GM23338 (cell line): ENCODE measurements around the gene NLRC5. TPM values are rescaled to one million over a fixed set of nuclear protein-coding genes. Genes with fewer than 3 reads are reported as not detected.

ENCODE experiments used
- ATAC-seq: fragments of 200-7000 bp; cut with Tn5 transposase; 3 replicates; pipeline ENCODE4 v1.9.1; 2020
- DNase-seq: peaks from one replicate; pipeline ENCODE4 v3.0.0-alpha.2; 2015; ENCODE audit warnings: low spot score
- H2AFZ ChIP-seq: fragments of 200-600 bp; sonication (generic); 2 replicates; pipeline ENCODE4 v1.8.0; 2016; ENCODE audit warnings: antibody characterized with exemption, mild to moderate bottlenecking, moderate library complexity
- H3F3A ChIP-seq: fragments of 200-600 bp; sonication (generic); replicated peaks from 2 replicates; pipeline ENCODE4 v1.8.0; 2017; ENCODE audit warnings: antibody characterized with exemption, mixed run types, low read depth
- H3K27ac ChIP-seq: fragments of 200-600 bp; sonication (generic); 2 replicates; pipeline ENCODE4 v1.6.1; 2016; ENCODE audit warnings: low read depth
- H3K27me3 ChIP-seq: fragments of 200-600 bp; sonication (generic); 2 replicates; pipeline ENCODE4 v1.8.0; 2016; ENCODE audit warnings: mild to moderate bottlenecking, mixed run types, moderate library complexity; ENCODE audit not compliant: insufficient read depth
- H3K36me3 ChIP-seq: fragments of 200-600 bp; sonication (generic); 2 replicates; pipeline ENCODE4 v1.8.0; 2016; ENCODE audit warnings: mild to moderate bottlenecking; ENCODE audit not compliant: insufficient read depth
- H3K4me1 ChIP-seq: fragments of 200-600 bp; sonication (generic); 2 replicates; pipeline ENCODE4 v1.8.0; 2016; ENCODE audit warnings: mild to moderate bottlenecking, moderate library complexity; ENCODE audit not compliant: insufficient read depth
- H3K4me2 ChIP-seq: fragments of 200-600 bp; sonication (generic); 2 replicates; pipeline ENCODE4 v1.7.1; 2017; ENCODE audit warnings: mixed run types
- H3K4me3 ChIP-seq: fragments of 200-600 bp; sonication (generic); 2 replicates; pipeline ENCODE4 v1.6.1; 2016; ENCODE audit warnings: mixed run types
- H3K79me2 ChIP-seq: fragments of 200-600 bp; sonication (generic); replicated peaks from 2 replicates; pipeline ENCODE4 v1.8.0; 2017; ENCODE audit warnings: mild to moderate bottlenecking; ENCODE audit not compliant: insufficient read depth
- H3K9me2 ChIP-seq: fragments of 200-600 bp; sonication (generic); 2 replicates; pipeline ENCODE4 v1.8.0; 2017; ENCODE audit not compliant: insufficient read depth
- H4K20me1 ChIP-seq: fragments of 200-600 bp; sonication (generic); replicated peaks from 2 replicates; pipeline ENCODE4 v1.8.0; 2017; ENCODE audit warnings: mild to moderate bottlenecking; ENCODE audit not compliant: insufficient read depth
- H3K27ac Mint-ChIP-seq: 2 replicates; pipeline ENCODE4 v1.8.0; 2020; ENCODE audit warnings: inconsistent platforms, mild to moderate bottlenecking, moderate library complexity, mixed read lengths
- H3K27me3 Mint-ChIP-seq: 3 replicates; pipeline ENCODE4 v1.8.0; 2022; ENCODE audit warnings: low read depth, mild to moderate bottlenecking, moderate library complexity, mixed read lengths, inconsistent platforms; ENCODE audit not compliant: insufficient read depth, poor library complexity
- H3K36me3 Mint-ChIP-seq: 3 replicates; pipeline ENCODE4 v1.8.0; 2021; ENCODE audit warnings: low read depth, mild to moderate bottlenecking, inconsistent platforms, moderate library complexity, mixed read lengths
- H3K4me1 Mint-ChIP-seq: 3 replicates; pipeline ENCODE4 v1.8.0; 2020; ENCODE audit warnings: mild to moderate bottlenecking, inconsistent platforms, mixed read lengths
- H3K4me3 Mint-ChIP-seq: 3 replicates; pipeline ENCODE4 v1.8.0; 2021; ENCODE audit warnings: moderate library complexity, mild to moderate bottlenecking, inconsistent platforms, mixed read lengths
- H3K9me3 Mint-ChIP-seq: 3 replicates; pipeline ENCODE4 v1.8.0; 2020; ENCODE audit warnings: moderate library complexity, mild to moderate bottlenecking, inconsistent platforms, mixed read lengths
- CREB1 ChIP-seq: fragments of 250-450 bp; sonication (Bioruptor Pico); IDR thresholded peaks from 2 replicates; pipeline ENCODE4 v1.5.0; 2020; ENCODE audit warnings: low read depth, mild to moderate bottlenecking, moderate library complexity
- CTCF ChIP-seq, 2 experiments: fragments of 200-600 bp in 1 of 2; sonication (generic) in 1 of 2; conservative IDR thresholded peaks; 2 replicates each; pipeline versions ENCODE4 v1.5.1 to v1.6.1; 2016 to 2017; ENCODE audit warnings: antibody characterized with exemption in 2 of 2, low read depth in 2 of 2, mild to moderate bottlenecking in 2 of 2, moderate library complexity in 1 of 2
- EZH2phosphoT487 ChIP-seq: fragments of 200-600 bp; sonication (generic); IDR thresholded peaks from one replicate; pipeline ENCODE4 v1.8.1; 2018; ENCODE audit warnings: antibody characterized with exemption; ENCODE audit not compliant: unreplicated experiment
- JUNB ChIP-seq: IDR thresholded peaks from one replicate; pipeline ENCODE4 v1.6.1; 2016; ENCODE audit warnings: antibody characterized with exemption; ENCODE audit not compliant: unreplicated experiment
- NANOG ChIP-seq: IDR thresholded peaks from 2 replicates; pipeline ENCODE4 v1.6.1; 2016; ENCODE audit warnings: antibody characterized with exemption, borderline replicate concordance
- POLR2AphosphoS5 ChIP-seq: IDR thresholded peaks from 2 replicates; pipeline ENCODE4 v1.6.1; 2016; ENCODE audit warnings: antibody characterized with exemption, low read depth
- STAT1 ChIP-seq: IDR thresholded peaks from one replicate; pipeline ENCODE4 v1.6.1; 2016; ENCODE audit warnings: antibody characterized with exemption; ENCODE audit not compliant: unreplicated experiment
- ZNF114 ChIP-seq: fragments of 250-450 bp; sonication (Bioruptor Pico); IDR thresholded peaks from 2 replicates; pipeline ENCODE4 v1.5.0; 2020; ENCODE audit warnings: mild to moderate bottlenecking, moderate library complexity
- ZNF331 ChIP-seq: fragments of 250-450 bp; sonication (Bioruptor Pico); IDR thresholded peaks from 2 replicates; pipeline ENCODE4 v1.5.0; 2020; ENCODE audit warnings: low read depth, mild to moderate bottlenecking, moderate library complexity
- polyA plus RNA-seq: library from polyadenylated mRNA; unstranded; fragments of >200 nt; fragmentation: Nextera tagmentation; extraction: Ambion mirVana; gene quantifications from 2 replicates; pipeline ENCODE4 v1.2.1, GENCODE V29; 2016
- total RNA-seq: library from RNA; depleted of rRNA; stranded (reverse); fragments of >200 nt; shearing (Covaris generic); gene quantifications from 2 replicates; pipeline ENCODE4 v1.2.3, GENCODE V29; 2014
- TF ChIP-seq, protein P1 (sequence below): IDR thresholded peaks from 2 replicates; pipeline ENCODE4 v1.6.1; 2016; ENCODE audit warnings: antibody characterized with exemption
- TF ChIP-seq, protein P2 (sequence below): IDR thresholded peaks from one replicate; pipeline ENCODE4 v1.6.1; 2018; ENCODE audit warnings: antibody characterized with exemption; ENCODE audit not compliant: unreplicated experiment

Gene NLRC5
- total and polyA plus RNA-seq, 2 experiments from 2014 or later = 2.3 to 3.9 TPM

DNA sequence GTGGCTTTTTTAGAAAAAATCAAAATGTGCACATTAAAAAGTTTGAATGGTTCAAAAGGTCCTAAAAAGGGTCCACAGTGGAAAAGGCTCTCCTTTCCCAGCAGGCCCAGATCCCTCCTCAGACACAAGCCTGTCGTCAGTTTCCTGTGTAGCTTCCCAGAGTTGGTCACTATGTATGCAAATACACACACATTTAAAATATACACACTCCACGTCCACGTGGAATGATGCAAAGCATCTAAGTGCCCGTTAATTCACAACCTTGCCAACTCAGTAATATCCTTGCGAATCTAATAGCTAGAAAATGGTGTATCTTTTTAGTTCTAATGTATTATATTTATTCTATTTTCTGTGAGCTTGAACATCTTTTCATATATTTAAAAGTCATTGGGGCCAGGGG, 17.7 kb downstream of the NLRC5 start (continued):
- TF ChIP-seq, protein P1, sequence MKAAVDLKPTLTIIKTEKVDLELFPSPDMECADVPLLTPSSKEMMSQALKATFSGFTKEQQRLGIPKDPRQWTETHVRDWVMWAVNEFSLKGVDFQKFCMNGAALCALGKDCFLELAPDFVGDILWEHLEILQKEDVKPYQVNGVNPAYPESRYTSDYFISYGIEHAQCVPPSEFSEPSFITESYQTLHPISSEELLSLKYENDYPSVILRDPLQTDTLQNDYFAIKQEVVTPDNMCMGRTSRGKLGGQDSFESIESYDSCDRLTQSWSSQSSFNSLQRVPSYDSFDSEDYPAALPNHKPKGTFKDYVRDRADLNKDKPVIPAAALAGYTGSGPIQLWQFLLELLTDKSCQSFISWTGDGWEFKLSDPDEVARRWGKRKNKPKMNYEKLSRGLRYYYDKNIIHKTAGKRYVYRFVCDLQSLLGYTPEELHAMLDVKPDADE = no peak
- no peak for TF ChIP-seq JUNB
- TF ChIP-seq NANOG = no peak
- no peak for TF ChIP-seq POLR2AphosphoS5
- TF ChIP-seq, protein P2, sequence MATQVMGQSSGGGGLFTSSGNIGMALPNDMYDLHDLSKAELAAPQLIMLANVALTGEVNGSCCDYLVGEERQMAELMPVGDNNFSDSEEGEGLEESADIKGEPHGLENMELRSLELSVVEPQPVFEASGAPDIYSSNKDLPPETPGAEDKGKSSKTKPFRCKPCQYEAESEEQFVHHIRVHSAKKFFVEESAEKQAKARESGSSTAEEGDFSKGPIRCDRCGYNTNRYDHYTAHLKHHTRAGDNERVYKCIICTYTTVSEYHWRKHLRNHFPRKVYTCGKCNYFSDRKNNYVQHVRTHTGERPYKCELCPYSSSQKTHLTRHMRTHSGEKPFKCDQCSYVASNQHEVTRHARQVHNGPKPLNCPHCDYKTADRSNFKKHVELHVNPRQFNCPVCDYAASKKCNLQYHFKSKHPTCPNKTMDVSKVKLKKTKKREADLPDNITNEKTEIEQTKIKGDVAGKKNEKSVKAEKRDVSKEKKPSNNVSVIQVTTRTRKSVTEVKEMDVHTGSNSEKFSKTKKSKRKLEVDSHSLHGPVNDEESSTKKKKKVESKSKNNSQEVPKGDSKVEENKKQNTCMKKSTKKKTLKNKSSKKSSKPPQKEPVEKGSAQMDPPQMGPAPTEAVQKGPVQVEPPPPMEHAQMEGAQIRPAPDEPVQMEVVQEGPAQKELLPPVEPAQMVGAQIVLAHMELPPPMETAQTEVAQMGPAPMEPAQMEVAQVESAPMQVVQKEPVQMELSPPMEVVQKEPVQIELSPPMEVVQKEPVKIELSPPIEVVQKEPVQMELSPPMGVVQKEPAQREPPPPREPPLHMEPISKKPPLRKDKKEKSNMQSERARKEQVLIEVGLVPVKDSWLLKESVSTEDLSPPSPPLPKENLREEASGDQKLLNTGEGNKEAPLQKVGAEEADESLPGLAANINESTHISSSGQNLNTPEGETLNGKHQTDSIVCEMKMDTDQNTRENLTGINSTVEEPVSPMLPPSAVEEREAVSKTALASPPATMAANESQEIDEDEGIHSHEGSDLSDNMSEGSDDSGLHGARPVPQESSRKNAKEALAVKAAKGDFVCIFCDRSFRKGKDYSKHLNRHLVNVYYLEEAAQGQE = no peak
- no peak for TF ChIP-seq CREB1 (CRISPR knock-in tag)
- TF ChIP-seq ZNF114 = no peak
- no peak for TF ChIP-seq EZH2phosphoT487

GRCh38 chr16:57007530-57007929, 18.2 kb downstream of the NLRC5 start:
- H3K27ac Mint-ChIP-seq = no peak overlapping the region
- Histone ChIP-seq H3K79me2 (no peaks in the 10 kb centered on the region), H3K4me2 (no peak overlapping the region), H2AFZ (no peak overlapping the region), H3K4me1 (peaks cover 11% of the 10 kb centered on the region), H3K27me3 (no peaks in the 10 kb centered on the region), H3K36me3 (no peaks in the 10 kb centered on the region), H3K9me2 (no peaks in the 10 kb centered on the region), H3K27ac (no peak overlapping the region), H3K4me3 (no peak overlapping the region), H3F3A (no peaks in the 10 kb centered on the region), H4K20me1 (no peaks in the 10 kb centered on the region)
- H3K4me1 Mint-ChIP-seq = peaks cover 23% of the 10 kb centered on the region
- no peak for ATAC-seq
- no peaks in the 10 kb centered on the region for H3K36me3 Mint-ChIP-seq
- DNase-seq = no peak
- H3K9me3 Mint-ChIP-seq = no peaks in the 10 kb centered on the region
- no peak overlapping the region for H3K4me3 Mint-ChIP-seq
- H3K27me3 Mint-ChIP-seq = peaks cover 8% of the 10 kb centered on the region
- TF ChIP-seq NANOG (no peak), POLR2AphosphoS5 (no peak), CREB1 (CRISPR knock-in tag) (no peak), JUNB (no peak), ZNF331 (CRISPR knock-in tag) (no peak), EZH2phosphoT487 (no peak), STAT1 (no peak), ZNF114 (no peak), CTCF (conservative IDR thresholded peaks at IDR 0.05; ENCODE audit: low read depth in 2 of 2) (no peak)
- TF ChIP-seq, protein P2 = no peak
- TF ChIP-seq, protein P1 = no peak
